SK-N-SH treated with all-trans-retinoic acid at 6 μM for 48 hours (cell line): ENCODE results near the gene FNDC3B.
A peak's percentile ranks its signal among the peaks of the same experiment; 100 is the strongest.

Experiments
- ATAC-seq: fragments of 200-7000 bp; cut with Tn5 transposase; 3 replicates; pipeline ENCODE4 v1.9.1; 2020; ENCODE audit warnings: mild to moderate bottlenecking, moderate library complexity
- ARNTL ChIP-seq: fragments of 450-650 bp; formaldehyde crosslinking; IDR thresholded peaks from 2 replicates; pipeline ENCODE4 v1.5.0; 2020; ENCODE audit warnings: low read depth, mild to moderate bottlenecking, moderate library complexity, borderline replicate concordance
- BACH2 ChIP-seq: fragments of 250-450 bp; sonication (Bioruptor Pico); IDR thresholded peaks from 2 replicates; pipeline ENCODE4 v1.9.0; 2021; ENCODE audit warnings: mild to moderate bottlenecking, borderline replicate concordance
- CSDC2 ChIP-seq: fragments of 250-450 bp; sonication (Bioruptor Pico); IDR thresholded peaks from 2 replicates; pipeline ENCODE4 v1.5.0; 2020; ENCODE audit warnings: mild to moderate bottlenecking, moderate library complexity
- GLIS3 ChIP-seq: fragments of 250-450 bp; sonication (Bioruptor Pico); IDR thresholded peaks from 2 replicates; pipeline ENCODE4 v1.5.0; 2020; ENCODE audit warnings: mild to moderate bottlenecking, moderate library complexity
- ISL1 ChIP-seq: fragments of 250-450 bp; sonication (Bioruptor Pico); IDR thresholded peaks from 2 replicates; pipeline ENCODE4 v2.1.2; 2022; ENCODE audit warnings: mild to moderate bottlenecking, moderate library complexity
- OSR1 ChIP-seq: fragments of 250-450 bp; sonication (Bioruptor Pico); IDR thresholded peaks from 2 replicates; pipeline ENCODE4 v1.8.0; 2022; ENCODE audit warnings: moderate library complexity, mild to moderate bottlenecking, inconsistent platforms
- PATZ1 ChIP-seq: fragments of 250-450 bp; sonication (Bioruptor Pico); IDR thresholded peaks from 2 replicates; pipeline ENCODE4 v1.8.0; 2020; ENCODE audit warnings: mild to moderate bottlenecking, moderate library complexity, borderline replicate concordance
- PPARA ChIP-seq: fragments of 250-450 bp; sonication (Bioruptor Pico); IDR thresholded peaks from 2 replicates; pipeline ENCODE4 v1.5.0; 2020; ENCODE audit warnings: mild to moderate bottlenecking, borderline replicate concordance
- SNAI2 ChIP-seq: fragments of 250-450 bp; sonication (Bioruptor Pico); IDR thresholded peaks from 2 replicates; pipeline ENCODE4 v1.5.0; 2020; ENCODE audit warnings: mild to moderate bottlenecking, moderate library complexity
- TCF4 ChIP-seq: fragments of 250-450 bp; sonication (Bioruptor Pico); IDR thresholded peaks from 2 replicates; pipeline ENCODE4 v1.8.0; 2021; ENCODE audit warnings: mild to moderate bottlenecking, moderate library complexity, borderline replicate concordance
- TOX ChIP-seq: fragments of 250-450 bp; sonication (Bioruptor Pico); IDR thresholded peaks from 2 replicates; pipeline ENCODE4 v1.8.0; 2021; ENCODE audit warnings: mild to moderate bottlenecking, moderate library complexity, borderline replicate concordance
- TSHZ2 ChIP-seq: fragments of 250-450 bp; sonication (Bioruptor Pico); IDR thresholded peaks from 2 replicates; pipeline ENCODE4 v1.5.0; 2020; ENCODE audit warnings: mild to moderate bottlenecking, moderate library complexity
- ZC3H10 ChIP-seq: fragments of 250-450 bp; sonication (Bioruptor Pico); IDR thresholded peaks from 2 replicates; pipeline ENCODE4 v1.5.1; 2021; ENCODE audit warnings: mild to moderate bottlenecking, moderate library complexity
- ZFP30 ChIP-seq: fragments of 450-650 bp; formaldehyde crosslinking; IDR thresholded peaks from 2 replicates; pipeline ENCODE4 v1.5.0; 2022; ENCODE audit warnings: mild to moderate bottlenecking, moderate library complexity
- ZNF565 ChIP-seq: fragments of 450-650 bp; formaldehyde crosslinking; conservative IDR thresholded peaks from 2 replicates; pipeline ENCODE4 v1.5.0; 2020; ENCODE audit warnings: low read depth, mild to moderate bottlenecking, moderate library complexity
- ZNF70 ChIP-seq: fragments of 450-650 bp; formaldehyde crosslinking; IDR thresholded peaks from 2 replicates; pipeline ENCODE4 v1.5.0; 2020; ENCODE audit warnings: mild to moderate bottlenecking, moderate library complexity
- ZNF8 ChIP-seq: fragments of 450-650 bp; formaldehyde crosslinking; IDR thresholded peaks from 2 replicates; pipeline ENCODE4 v1.5.0; 2020; ENCODE audit warnings: mild to moderate bottlenecking, moderate library complexity
- TF ChIP-seq, protein P1 (sequence below): fragments of 250-450 bp; sonication (Bioruptor Pico); IDR thresholded peaks from 2 replicates; pipeline ENCODE4 v1.5.1; 2021; ENCODE audit warnings: mild to moderate bottlenecking, moderate library complexity
- TF ChIP-seq, protein P2 (sequence below): fragments of 250-450 bp; sonication (Bioruptor Pico); IDR thresholded peaks from 2 replicates; pipeline ENCODE4 v1.5.1; 2020; ENCODE audit warnings: low read depth, mild to moderate bottlenecking, moderate library complexity

Gene FNDC3B

GRCh38 chr3:172113710-172114109, 74.3 kb downstream of the FNDC3B start:
- TF ChIP-seq ZNF8 (CRISPR knock-in tag) (no peak), ZC3H10 (CRISPR knock-in tag) (no peak), OSR1 (CRISPR knock-in tag) (no peak)
- TF ChIP-seq, protein P1, sequence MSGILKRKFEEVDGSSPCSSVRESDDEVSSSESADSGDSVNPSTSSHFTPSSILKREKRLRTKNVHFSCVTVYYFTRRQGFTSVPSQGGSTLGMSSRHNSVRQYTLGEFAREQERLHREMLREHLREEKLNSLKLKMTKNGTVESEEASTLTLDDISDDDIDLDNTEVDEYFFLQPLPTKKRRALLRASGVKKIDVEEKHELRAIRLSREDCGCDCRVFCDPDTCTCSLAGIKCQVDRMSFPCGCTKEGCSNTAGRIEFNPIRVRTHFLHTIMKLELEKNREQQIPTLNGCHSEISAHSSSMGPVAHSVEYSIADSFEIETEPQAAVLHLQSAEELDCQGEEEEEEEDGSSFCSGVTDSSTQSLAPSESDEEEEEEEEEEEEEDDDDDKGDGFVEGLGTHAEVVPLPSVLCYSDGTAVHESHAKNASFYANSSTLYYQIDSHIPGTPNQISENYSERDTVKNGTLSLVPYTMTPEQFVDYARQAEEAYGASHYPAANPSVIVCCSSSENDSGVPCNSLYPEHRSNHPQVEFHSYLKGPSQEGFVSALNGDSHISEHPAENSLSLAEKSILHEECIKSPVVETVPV = no peak
- ATAC-seq = no peak

DNA sequence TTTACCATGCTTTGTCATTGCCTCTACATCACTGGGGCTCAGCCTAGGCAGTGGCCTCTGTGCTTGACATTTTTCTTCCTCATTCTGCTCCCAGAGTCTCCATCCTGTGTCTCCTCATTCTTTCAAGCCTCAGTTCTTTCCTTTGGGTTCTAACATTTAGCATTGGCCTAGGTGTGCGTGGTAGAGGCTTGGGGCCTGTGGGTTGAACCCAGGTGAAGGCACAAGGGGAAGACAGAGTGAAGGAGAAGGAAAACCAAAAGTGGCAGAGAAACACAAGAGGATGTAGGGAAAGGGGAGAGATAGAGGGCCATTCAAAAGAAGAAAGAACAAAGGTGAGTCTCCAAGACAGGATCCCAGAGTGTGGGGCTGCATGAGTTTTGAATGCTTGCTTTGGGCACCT, 75.7 kb downstream of the FNDC3B start:
- TF ChIP-seq, protein P1 = no peak
- TF ChIP-seq, protein P2, sequence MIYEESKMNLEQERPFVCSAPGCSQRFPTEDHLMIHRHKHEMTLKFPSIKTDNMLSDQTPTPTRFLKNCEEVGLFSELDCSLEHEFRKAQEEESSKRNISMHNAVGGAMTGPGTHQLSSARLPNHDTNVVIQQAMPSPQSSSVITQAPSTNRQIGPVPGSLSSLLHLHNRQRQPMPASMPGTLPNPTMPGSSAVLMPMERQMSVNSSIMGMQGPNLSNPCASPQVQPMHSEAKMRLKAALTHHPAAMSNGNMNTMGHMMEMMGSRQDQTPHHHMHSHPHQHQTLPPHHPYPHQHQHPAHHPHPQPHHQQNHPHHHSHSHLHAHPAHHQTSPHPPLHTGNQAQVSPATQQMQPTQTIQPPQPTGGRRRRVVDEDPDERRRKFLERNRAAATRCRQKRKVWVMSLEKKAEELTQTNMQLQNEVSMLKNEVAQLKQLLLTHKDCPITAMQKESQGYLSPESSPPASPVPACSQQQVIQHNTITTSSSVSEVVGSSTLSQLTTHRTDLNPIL (CRISPR knock-in tag) = no peak
- TF ChIP-seq SNAI2 (CRISPR knock-in tag) (no peak), TSHZ2 (CRISPR knock-in tag) (no peak), ZNF70 (CRISPR knock-in tag) (no peak), ISL1 (CRISPR knock-in tag) (no peak)
- no peak for ATAC-seq

DNA sequence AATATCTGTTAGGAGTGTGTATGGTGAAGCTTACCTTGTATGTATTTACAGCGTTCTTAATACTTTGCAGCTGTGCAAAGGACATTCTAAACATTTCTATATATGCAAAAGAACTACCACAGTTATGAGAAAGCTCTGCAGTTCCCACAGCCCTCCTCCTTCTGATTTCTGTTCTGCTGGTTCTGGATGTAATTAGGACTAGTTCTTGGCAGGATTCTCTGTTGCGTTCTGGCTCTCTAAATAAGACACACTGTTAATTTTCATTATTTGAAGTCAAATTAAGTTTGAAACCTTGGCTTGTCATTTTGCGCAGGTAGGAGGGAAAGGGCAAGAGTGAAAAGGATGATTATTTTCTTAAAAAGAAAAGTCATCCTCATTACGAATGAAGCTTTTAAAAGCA, 76.4 kb downstream of the FNDC3B start:
- peak; percentile 76 for ATAC-seq
- TF ChIP-seq TCF4 = 0 out of 2 replicates have a peak, but pooled peaks have one; percentile 62
- TF ChIP-seq SNAI2 (CRISPR knock-in tag) = no peak
- TF ChIP-seq PPARA = no peak

DNA sequence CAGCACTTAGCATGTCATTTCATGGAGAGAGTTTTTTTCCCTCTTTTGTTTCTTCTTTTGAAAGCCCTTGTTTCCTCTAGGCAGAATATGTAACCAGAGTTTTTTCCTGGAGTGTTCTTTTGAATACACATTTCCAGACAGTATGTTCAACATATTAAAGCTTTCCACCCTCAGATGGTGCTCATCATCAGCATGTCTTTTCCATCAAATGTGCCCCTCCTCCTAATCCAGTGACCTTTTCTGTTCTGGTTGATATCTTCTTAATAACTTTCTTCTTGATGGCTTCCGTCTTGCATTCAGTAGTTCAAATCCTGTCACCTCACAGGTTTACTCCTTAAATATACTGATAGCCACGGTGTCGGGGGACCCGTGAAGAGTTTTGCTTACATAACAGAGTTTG, 78.6 kb downstream of the FNDC3B start:
- ATAC-seq = no peak
- TF ChIP-seq ZNF565 (CRISPR knock-in tag) = no peak
- TF ChIP-seq ZFP30 (CRISPR knock-in tag) = no peak
- TF ChIP-seq TOX (CRISPR knock-in tag) = no peak
- TF ChIP-seq ZNF70 (CRISPR knock-in tag) = no peak
- TF ChIP-seq SNAI2 (CRISPR knock-in tag) = no peak
- no peak for TF ChIP-seq TCF4
- no peak for TF ChIP-seq PATZ1

DNA sequence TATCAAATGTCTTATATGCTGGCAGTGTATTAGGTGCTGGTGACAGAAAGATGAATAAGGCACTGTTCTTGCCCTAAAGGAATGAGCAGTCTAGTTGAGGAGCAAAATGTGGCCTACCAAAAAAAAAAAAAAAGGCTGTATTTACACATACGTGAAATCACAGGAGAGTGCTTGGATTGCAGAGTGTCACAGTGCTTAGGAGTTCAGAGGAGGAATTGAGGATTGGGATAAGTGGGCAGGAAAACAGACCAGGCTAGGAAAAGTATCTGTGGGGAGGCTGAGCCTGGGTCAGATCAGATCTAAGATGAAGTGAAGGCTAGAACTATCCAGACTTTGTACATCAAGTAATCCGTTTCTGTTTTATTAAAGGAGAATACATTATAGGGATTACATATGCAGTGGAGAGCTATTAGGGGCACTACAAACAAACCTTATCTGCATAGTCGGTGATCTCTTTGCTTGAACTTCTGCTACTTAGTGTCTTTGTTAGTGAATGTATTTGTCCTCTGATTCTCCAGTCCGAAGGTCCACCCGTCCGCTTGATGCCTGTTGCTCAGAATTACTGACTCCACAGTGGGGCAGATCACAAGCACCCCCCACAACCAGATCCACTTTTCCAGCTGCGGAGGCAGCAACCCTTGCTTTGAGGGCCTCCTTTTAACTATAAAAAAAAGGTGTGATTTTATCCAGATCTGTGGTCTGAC, 80.0 kb downstream of the FNDC3B start:
- ATAC-seq = no peak
- no peak for TF ChIP-seq BACH2 (CRISPR knock-in tag)
- TF ChIP-seq ISL1 (CRISPR knock-in tag) = no peak
- no peak for TF ChIP-seq ZC3H10 (CRISPR knock-in tag)
- no peak for TF ChIP-seq TOX (CRISPR knock-in tag)
- no peak for TF ChIP-seq ARNTL (CRISPR knock-in tag)
- no peak for TF ChIP-seq GLIS3 (CRISPR knock-in tag)
- TF ChIP-seq ZNF70 (CRISPR knock-in tag) = no peak
- TF ChIP-seq CSDC2 (CRISPR knock-in tag) = no peak
- TF ChIP-seq ZNF565 (CRISPR knock-in tag) = no peak
- TF ChIP-seq ZNF8 (CRISPR knock-in tag) = no peak
